NCI-H446 (cell line): ENCODE measurements around the gene ZFHX3.

Experiments used
- DNase-seq, 2 experiments: peaks; one replicate each; lab custom pipeline; 2025; lab: John Stamatoyannopoulos, UW

ZFHX3 gene

DNA sequence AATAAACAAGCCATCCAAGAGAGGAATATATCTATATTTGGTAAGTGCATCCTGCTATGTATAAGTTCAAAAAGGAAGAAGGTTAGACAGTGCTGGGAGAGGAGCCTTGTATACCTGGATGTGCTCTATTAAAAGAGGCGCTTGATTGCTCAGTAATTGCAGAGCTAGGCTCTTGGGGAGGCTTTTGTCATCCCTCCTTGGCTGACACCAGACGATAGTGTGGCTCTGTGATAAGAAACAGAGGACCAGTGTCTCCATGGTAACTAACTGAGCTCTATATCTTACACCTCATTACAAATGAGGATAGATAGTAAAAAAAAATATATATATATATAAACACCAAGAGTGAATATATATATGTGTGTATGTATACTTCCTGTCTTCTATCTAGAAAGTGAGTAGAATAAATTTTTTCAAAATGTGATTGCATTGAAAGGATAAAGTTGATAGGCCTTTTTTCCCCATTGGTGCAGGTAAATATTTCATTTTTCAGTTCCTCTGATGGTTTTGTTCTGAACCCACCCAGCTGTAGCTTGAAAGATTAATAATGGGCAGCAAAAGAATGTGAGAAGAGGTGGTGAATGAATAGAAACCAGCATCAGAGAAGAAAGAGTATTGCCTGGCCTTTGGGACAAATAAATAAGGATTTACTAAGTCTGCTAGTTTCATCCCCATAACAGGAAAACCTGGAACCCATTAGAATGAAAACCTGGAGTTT, 303.7 kb downstream of the ZFHX3 start:
- DNase-seq, result no peak

DNA sequence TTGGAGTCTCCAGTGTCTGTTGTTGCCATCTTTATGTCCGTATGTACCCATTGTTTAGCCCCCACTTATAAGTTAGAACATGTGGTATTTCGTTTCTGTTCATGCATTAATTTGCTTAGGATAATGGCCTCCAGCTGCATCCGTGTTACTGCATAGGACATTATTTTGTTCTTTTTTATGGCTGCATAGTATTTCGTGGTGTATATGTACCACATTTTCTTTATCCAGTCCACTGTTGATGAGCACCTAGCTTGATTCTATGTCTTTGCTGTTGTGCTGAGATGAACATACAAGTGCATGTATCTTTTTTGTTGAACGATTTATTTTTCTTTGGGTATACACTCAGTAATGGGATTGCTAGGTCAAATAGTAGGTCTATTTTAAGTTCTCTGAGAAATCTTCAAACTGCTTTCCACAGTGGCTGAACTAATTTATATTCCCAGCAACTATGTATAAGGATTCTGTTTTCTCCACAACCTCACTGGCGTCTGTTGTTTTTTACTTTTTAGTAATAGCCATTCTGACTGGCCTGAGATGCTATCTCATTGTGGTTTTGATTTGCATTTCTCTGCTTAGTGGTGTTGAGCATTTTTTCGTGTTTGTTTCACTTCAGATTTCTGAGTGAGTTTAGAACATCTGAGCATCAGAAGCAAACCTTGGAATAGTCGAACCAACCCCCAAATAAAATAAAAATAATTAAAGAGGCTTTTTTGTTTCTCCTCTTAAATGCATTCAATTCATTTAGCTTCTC, 304.7 kb downstream of the ZFHX3 start:
- no peak for DNase-seq

DNA sequence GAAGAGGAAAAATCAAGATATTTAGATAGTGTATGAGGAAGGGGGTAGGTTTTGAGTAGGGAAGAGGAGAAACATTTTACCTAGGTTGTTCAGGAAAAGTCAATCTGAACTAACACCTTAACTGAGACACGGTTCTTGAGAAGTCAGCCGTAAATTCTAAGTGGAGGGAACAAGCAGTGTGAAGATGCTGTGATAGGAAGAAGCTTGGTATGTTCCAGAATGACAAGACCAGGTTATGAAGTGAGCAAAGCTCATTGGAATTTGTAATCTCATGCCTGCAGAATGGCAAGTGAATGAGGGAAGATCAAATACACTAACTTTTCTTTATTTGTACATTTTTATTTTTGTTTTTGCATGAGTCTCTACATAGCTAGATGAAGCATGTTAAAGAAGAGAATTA, 307.6 kb downstream of the ZFHX3 start:
- DNase-seq, result no peak

DNA sequence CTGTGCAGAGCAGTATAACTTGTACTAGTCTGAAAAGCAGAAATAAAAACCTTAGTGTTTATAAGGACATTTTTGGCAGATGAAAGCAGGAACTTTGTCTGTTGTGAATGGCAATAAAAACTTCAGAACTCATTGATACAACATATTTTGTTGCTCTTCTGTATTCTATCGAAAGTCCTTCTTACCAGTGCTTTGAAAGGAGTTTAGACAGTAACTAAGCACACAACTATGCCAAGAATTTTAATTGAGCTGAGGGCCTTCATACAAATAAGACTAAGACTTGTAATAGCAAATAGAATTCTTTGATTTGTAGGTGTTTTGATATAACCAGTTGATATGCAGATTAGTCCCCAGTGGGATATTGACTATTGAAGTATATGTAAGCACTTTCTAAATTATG, 308.4 kb downstream of the ZFHX3 start:
- DNase-seq, result no peak

DNA sequence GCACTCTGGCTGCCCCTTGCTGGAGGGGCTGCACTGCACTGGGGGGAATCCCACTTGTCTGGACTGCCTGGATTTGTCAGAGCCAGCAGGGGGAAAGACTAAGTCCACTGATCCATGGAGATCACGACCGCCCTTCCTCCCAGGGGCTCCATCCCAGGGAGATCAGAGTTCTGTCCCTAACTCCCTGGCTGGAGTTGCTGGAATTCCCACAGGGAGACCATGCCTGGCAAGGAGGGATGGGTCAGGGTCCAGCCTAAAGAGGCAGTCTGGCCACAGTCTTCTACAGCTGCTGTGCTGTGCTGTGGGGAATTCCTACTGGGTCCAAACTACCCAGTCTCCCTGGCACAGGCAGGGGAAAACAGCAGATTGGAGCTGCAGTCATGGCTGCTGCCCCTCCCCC, 311.9 kb downstream of the ZFHX3 start:
- peak in 1 of 2 experiments; percentile 2 for DNase-seq
